GM18498 (cell line): ENCODE measurements around the gene HPCAL4.

Experiments
- ATAC-seq: cut with Tn5 transposase; IDR thresholded peaks from one replicate; pipeline ENCODE4 v1.9.1; 2021; ENCODE audit warnings: mild to moderate bottlenecking, moderate library complexity; ENCODE audit not compliant: unreplicated experiment

HPCAL4 gene

GRCh38 chr1:39691383-39692151, at the start of gene HPCAL4:
HPCAL4 (minus strand) TSS chr1:39691433; CDS start chr1:39684603, 6,830 bp downstream.
- ATAC-seq = peak; percentile 91

- ATAC-seq = peak; percentile 93
Observed at GRCh38 chr1:39738622-39739366, 47.6 kb upstream of the HPCAL4 start, which contains the start of gene PPIE. PPIE (plus strand) TSS chr1:39738882; CDS start chr1:39738901, 19 bp downstream.

GRCh38 chr1:39737546-39738169, 46.4 kb upstream of the HPCAL4 start:
- no peak for ATAC-seq

GRCh38 chr1:39735731-39736130, 44.5 kb upstream of the HPCAL4 start:
- ATAC-seq = no peak

GRCh38 chr1:39733161-39733560, 41.9 kb upstream of the HPCAL4 start:
- ATAC-seq = no peak

- no peak for ATAC-seq
Observed at GRCh38 chr1:39732730-39733129, 41.5 kb upstream of the HPCAL4 start.

GRCh38 chr1:39729842-39730241, 38.6 kb upstream of the HPCAL4 start:
- no peak for ATAC-seq

GRCh38 chr1:39729030-39729429, 37.8 kb upstream of the HPCAL4 start:
- no peak for ATAC-seq

GRCh38 chr1:39727932-39728317, 36.7 kb upstream of the HPCAL4 start:
- no peak for ATAC-seq

GRCh38 chr1:39727221-39727931, 36.1 kb upstream of the HPCAL4 start:
- ATAC-seq = no peak

- no peak for ATAC-seq
Observed at GRCh38 chr1:39726600-39726999, 35.4 kb upstream of the HPCAL4 start.

- ATAC-seq = no peak
Observed at GRCh38 chr1:39722495-39722894, 31.3 kb upstream of the HPCAL4 start.

GRCh38 chr1:39721664-39722063, 30.4 kb upstream of the HPCAL4 start:
- ATAC-seq = no peak

- no peak for ATAC-seq
Observed at GRCh38 chr1:39720094-39720999, 29.1 kb upstream of the HPCAL4 start.

- ATAC-seq = no peak
Observed at GRCh38 chr1:39717809-39718208, 26.6 kb upstream of the HPCAL4 start.

- ATAC-seq = no peak
Observed at GRCh38 chr1:39713557-39713956, 22.3 kb upstream of the HPCAL4 start.

- ATAC-seq = no peak
Observed at GRCh38 chr1:39711966-39712340, 20.7 kb upstream of the HPCAL4 start.

GRCh38 chr1:39711104-39711965, 20.1 kb upstream of the HPCAL4 start:
- no peak for ATAC-seq

- no peak for ATAC-seq
Observed at GRCh38 chr1:39707506-39707905, 16.3 kb upstream of the HPCAL4 start.
